Tibial nerve (tissue), 4 donors: ENCODE measurements around the gene CARD18.

ENCODE experiments used
- CTCF ChIP-seq, 5 experiments: fragments of 200-600 bp in 3 of 5; fragments of 450-650 bp in 2 of 5; sonication (generic) in 3 of 5; IDR thresholded peaks; one replicate each; pipeline ENCODE4 v1.5.1; 2016 to 2019; ENCODE audit warnings: antibody characterized with exemption in 5 of 5, mild to moderate bottlenecking in 3 of 5, moderate library complexity in 2 of 5
- EP300 ChIP-seq, 2 donors: sonication (generic); formaldehyde crosslinking; IDR thresholded peaks; one replicate each; pipeline ENCODE4 v1.6.1; 2017; ENCODE audit warnings: antibody characterized with exemption in 2 of 2, mild to moderate bottlenecking in 1 of 2

DNA sequence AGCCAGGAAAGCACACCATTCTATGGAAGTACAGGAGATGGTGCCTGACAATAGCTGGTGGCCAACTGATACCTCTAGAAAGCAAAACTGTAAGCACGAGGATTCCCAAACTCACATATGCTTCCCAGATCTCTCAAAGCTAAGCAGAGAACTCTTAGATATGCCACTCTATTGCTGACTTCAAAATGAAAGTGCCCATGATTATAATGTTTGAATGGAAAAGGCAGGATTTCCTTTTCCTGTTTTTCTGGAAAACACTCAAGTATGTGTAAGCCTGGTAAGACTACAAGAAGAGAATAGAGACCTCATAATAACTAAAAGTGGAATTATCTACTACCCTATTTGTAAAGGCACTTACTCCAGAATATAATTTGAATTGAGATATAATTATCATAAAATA lies 2.6 kb upstream of the CARD18 start:
- TF ChIP-seq CTCF (IDR thresholded peaks at IDR 0.05) = no peak
- TF ChIP-seq EP300 (IDR thresholded peaks at IDR 0.05) = no peak
